ENCODE data around the gene PFDN5.

PFDN5 gene

GRCh38 chr12:53343449-53343848 lies 48.1 kb downstream of the PFDN5 start:
- H3K4me3 ChIP-seq (ENCODE audit: low read depth, low read length): no peak overlapping the region
- TF ChIP-seq, protein P1, sequence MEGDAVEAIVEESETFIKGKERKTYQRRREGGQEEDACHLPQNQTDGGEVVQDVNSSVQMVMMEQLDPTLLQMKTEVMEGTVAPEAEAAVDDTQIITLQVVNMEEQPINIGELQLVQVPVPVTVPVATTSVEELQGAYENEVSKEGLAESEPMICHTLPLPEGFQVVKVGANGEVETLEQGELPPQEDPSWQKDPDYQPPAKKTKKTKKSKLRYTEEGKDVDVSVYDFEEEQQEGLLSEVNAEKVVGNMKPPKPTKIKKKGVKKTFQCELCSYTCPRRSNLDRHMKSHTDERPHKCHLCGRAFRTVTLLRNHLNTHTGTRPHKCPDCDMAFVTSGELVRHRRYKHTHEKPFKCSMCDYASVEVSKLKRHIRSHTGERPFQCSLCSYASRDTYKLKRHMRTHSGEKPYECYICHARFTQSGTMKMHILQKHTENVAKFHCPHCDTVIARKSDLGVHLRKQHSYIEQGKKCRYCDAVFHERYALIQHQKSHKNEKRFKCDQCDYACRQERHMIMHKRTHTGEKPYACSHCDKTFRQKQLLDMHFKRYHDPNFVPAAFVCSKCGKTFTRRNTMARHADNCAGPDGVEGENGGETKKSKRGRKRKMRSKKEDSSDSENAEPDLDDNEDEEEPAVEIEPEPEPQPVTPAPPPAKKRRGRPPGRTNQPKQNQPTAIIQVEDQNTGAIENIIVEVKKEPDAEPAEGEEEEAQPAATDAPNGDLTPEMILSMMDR (IDR thresholded peaks at IDR 0.05; ENCODE audit: low read depth, low read length): no peak
- in situ Hi-C loops (cut with HindIII; ENCODE audit: low sequenced_read_pairs): no loop called here
- DNase-seq (ENCODE audit: low read depth, low spot score): no peak

GRCh38 chr12:53343969-53344368 lies 48.6 kb downstream of the PFDN5 start:
- no peak for DNase-seq (ENCODE audit: low read depth, low spot score)
- in situ Hi-C loops (cut with HindIII; ENCODE audit: low sequenced_read_pairs): no loop called here
- H3K4me3 ChIP-seq (ENCODE audit: low read depth, low read length): no peak overlapping the region
- TF ChIP-seq, protein P1 (IDR thresholded peaks at IDR 0.05; ENCODE audit: low read depth, low read length): no peak

- no peak for DNase-seq (ENCODE audit: low read depth, low spot score)
- TF ChIP-seq, protein P1 (IDR thresholded peaks at IDR 0.05; ENCODE audit: low read depth, low read length): no peak
- in situ Hi-C loops (cut with HindIII; ENCODE audit: low sequenced_read_pairs): no loop called here
- H3K4me3 ChIP-seq (ENCODE audit: low read depth, low read length): peak overlapping the region; percentile 31
Observed at GRCh38 chr12:53344487-53344823, 49.1 kb downstream of the PFDN5 start.

GRCh38 chr12:53344824-53345485 lies 49.6 kb downstream of the PFDN5 start:
- in situ Hi-C loops (cut with HindIII; ENCODE audit: low sequenced_read_pairs): no loop called here
- H3K4me3 ChIP-seq (ENCODE audit: low read depth, low read length): peak overlapping the region; percentile 50
- peak; percentile 72 for DNase-seq (ENCODE audit: low read depth, low spot score)
- TF ChIP-seq, protein P1 (IDR thresholded peaks at IDR 0.05; ENCODE audit: low read depth, low read length): peak; percentile 76

- no peak for DNase-seq (ENCODE audit: low read depth, low spot score)
- TF ChIP-seq, protein P1 (IDR thresholded peaks at IDR 0.05; ENCODE audit: low read depth, low read length): no peak
- in situ Hi-C loops (cut with HindIII; ENCODE audit: low sequenced_read_pairs): no loop called here
- H3K4me3 ChIP-seq (ENCODE audit: low read depth, low read length): peak overlapping the region; percentile 50
Observed at GRCh38 chr12:53345486-53346188, 50.3 kb downstream of the PFDN5 start.

- H3K4me3 ChIP-seq (ENCODE audit: low read depth, low read length): no peak overlapping the region
- no peak for DNase-seq (ENCODE audit: low read depth, low spot score)
- in situ Hi-C loops (cut with HindIII; ENCODE audit: low sequenced_read_pairs): no loop called here
- TF ChIP-seq, protein P1 (IDR thresholded peaks at IDR 0.05; ENCODE audit: low read depth, low read length): no peak
Observed at GRCh38 chr12:53346491-53346890, 51.1 kb downstream of the PFDN5 start.

Measured in astrocyte of the spinal cord (primary cell).